ENCODE results near the gene AGAP3.

- TF ChIP-seq CTCF (conservative IDR thresholded peaks at IDR 0.05 in 1 of 2, IDR thresholded peaks at IDR 0.05 in 1 of 2; ENCODE audit: low read depth in 1 of 2, low read length in 2 of 2): no peak
- no peak for TF ChIP-seq EZH2 (IDR thresholded peaks at IDR 0.05; ENCODE audit: low read length, missing control alignments)
Observed at GRCh38 chr7:151048911-151049463, 37.3 kb upstream of the AGAP3 start.

All from fibroblast of lung (primary cell).